HUES48 (cell line): ENCODE measurements around the gene LRG1.

Source experiments
- H3K27ac ChIP-seq: one replicate; pipeline ENCODE4 v1.7.0; 2013; ENCODE audit warnings: low read depth, low read length, inconsistent platforms
- H3K27me3 ChIP-seq: 2 replicates; pipeline ENCODE4 v1.6.1; 2013; ENCODE audit warnings: mild to moderate bottlenecking, low read length; ENCODE audit not compliant: control insufficient read depth, insufficient read depth
- H3K36me3 ChIP-seq: 2 replicates; pipeline ENCODE4 v1.6.1; 2013; ENCODE audit warnings: low read length; ENCODE audit not compliant: control insufficient read depth, insufficient read depth
- H3K4me1 ChIP-seq: 2 replicates; pipeline ENCODE4 v1.6.1; 2013; ENCODE audit warnings: mild to moderate bottlenecking, low read length; ENCODE audit not compliant: control insufficient read depth, insufficient read depth
- H3K4me3 ChIP-seq: 2 replicates; pipeline ENCODE4 v1.5.1; 2013; ENCODE audit warnings: mild to moderate bottlenecking, low read depth, low read length
- H3K9ac ChIP-seq: 2 replicates; pipeline ENCODE4 v1.6.1; 2013; ENCODE audit warnings: mild to moderate bottlenecking, low read depth, low read length, moderate library complexity
- H3K9me3 ChIP-seq: 2 replicates; pipeline ENCODE4 v1.6.1; 2013; ENCODE audit warnings: low read length; ENCODE audit not compliant: control insufficient read depth, insufficient read depth

LRG1 gene

GRCh38 chr19:4581666-4582553, 42.1 kb upstream of the LRG1 start:
- Histone ChIP-seq H3K4me3 (peak overlapping the region; percentile 68; the same call in 1 of the 2 replicates), H3K4me1 (no peaks in the 10 kb centered on the region; the same call in 1 of the 2 replicates), H3K36me3 (no peaks in the 10 kb centered on the region), H3K27ac (no peak overlapping the region), H3K27me3 (peaks cover 20% of the 10 kb centered on the region), H3K9me3 (no peaks in the 10 kb centered on the region), H3K9ac (no peak overlapping the region)

- Histone ChIP-seq H3K4me1 (no peaks in the 10 kb centered on the region; the same call in 1 of the 2 replicates), H3K9ac (no peak overlapping the region)
Observed at GRCh38 chr19:4580961-4581665, 41.3 kb upstream of the LRG1 start.

GRCh38 chr19:4580021-4580901, 40.4 kb upstream of the LRG1 start:
- Histone ChIP-seq H3K36me3 (no peaks in the 10 kb centered on the region), H3K27me3 (peaks cover 9% of the 10 kb centered on the region), H3K27ac (no peak overlapping the region), H3K9me3 (no peaks in the 10 kb centered on the region), H3K4me3 (peak overlapping the region; percentile 68), H3K4me1 (peaks cover 5% of the 10 kb centered on the region), H3K9ac (no peak overlapping the region)

More at GRCh38 chr19:4580961-4581665, 41.3 kb upstream of the LRG1 start:
- Histone ChIP-seq H3K27me3 (peaks cover 18% of the 10 kb centered on the region), H3K4me3 (peak overlapping the region; percentile 68), H3K27ac (no peak overlapping the region), H3K36me3 (no peaks in the 10 kb centered on the region), H3K9me3 (no peaks in the 10 kb centered on the region)

GRCh38 chr19:4579389-4579788, 39.6 kb upstream of the LRG1 start:
- Histone ChIP-seq H3K27ac (no peak overlapping the region), H3K4me1 (peaks cover 12% of the 10 kb centered on the region), H3K9me3 (no peaks in the 10 kb centered on the region), H3K9ac (no peak overlapping the region), H3K36me3 (no peaks in the 10 kb centered on the region), H3K27me3 (0 out of 2 replicates have a peak, but pooled peaks cover 6% of the 10 kb centered on the region), H3K4me3 (no peak overlapping the region)

GRCh38 chr19:4578552-4579248, 38.9 kb upstream of the LRG1 start:
- Histone ChIP-seq H3K36me3 (no peaks in the 10 kb centered on the region), H3K27me3 (0 out of 2 replicates have a peak, but pooled peaks cover 6% of the 10 kb centered on the region), H3K4me3 (no peak overlapping the region), H3K9me3 (no peaks in the 10 kb centered on the region), H3K27ac (no peak overlapping the region), H3K4me1 (peaks cover 13% of the 10 kb centered on the region), H3K9ac (no peak overlapping the region)

GRCh38 chr19:4577020-4577782, 37.4 kb upstream of the LRG1 start:
- H3K27ac ChIP-seq = peak overlapping the region; percentile 10
- no peak overlapping the region for H3K9ac ChIP-seq
- no peak overlapping the region for H3K4me3 ChIP-seq
- H3K4me1 ChIP-seq = peaks cover 13% of the 10 kb centered on the region
- no peaks in the 10 kb centered on the region for H3K9me3 ChIP-seq
- H3K27me3 ChIP-seq = 0 out of 2 replicates have a peak, but pooled peaks cover 3% of the 10 kb centered on the region
- no peaks in the 10 kb centered on the region for H3K36me3 ChIP-seq

GRCh38 chr19:4576016-4576933, 36.4 kb upstream of the LRG1 start:
- Histone ChIP-seq H3K27me3 (no peaks in the 10 kb centered on the region), H3K9ac (no peak overlapping the region), H3K4me1 (peaks cover 13% of the 10 kb centered on the region), H3K9me3 (no peaks in the 10 kb centered on the region), H3K27ac (peak overlapping the region; percentile 97), H3K4me3 (no peak overlapping the region), H3K36me3 (no peaks in the 10 kb centered on the region)

- Histone ChIP-seq H3K9me3 (no peaks in the 10 kb centered on the region), H3K27ac (peak overlapping the region; percentile 97), H3K36me3 (no peaks in the 10 kb centered on the region), H3K27me3 (no peaks in the 10 kb centered on the region), H3K4me3 (peak overlapping the region; percentile 30; the same call in 1 of the 2 replicates), H3K4me1 (peaks cover 13% of the 10 kb centered on the region), H3K9ac (peak overlapping the region; percentile 57; the same call in 1 of the 2 replicates)
Observed at GRCh38 chr19:4575267-4576015, 35.6 kb upstream of the LRG1 start.
